ENCODE measurements around the gene TBL1Y.

The TBL1Y gene

GRCh38 chrY:7097021-7097420 is 186.5 kb downstream of the TBL1Y start:
- DNase-seq: no peak

- no peak for DNase-seq
Observed at GRCh38 chrY:7099742-7100141, 189.2 kb downstream of the TBL1Y start.

GRCh38 chrY:7102680-7103079 is 192.2 kb downstream of the TBL1Y start:
- DNase-seq: no peak

- DNase-seq: no peak
Observed at GRCh38 chrY:7107179-7107578, 196.7 kb downstream of the TBL1Y start.

- DNase-seq: no peak
Observed at GRCh38 chrY:7110086-7110485, 199.6 kb downstream of the TBL1Y start.

GRCh38 chrY:7115871-7116270 is 205.4 kb downstream of the TBL1Y start:
- DNase-seq: no peak

- DNase-seq: no peak
Observed at GRCh38 chrY:7122202-7122601, 211.7 kb downstream of the TBL1Y start.

GRCh38 chrY:7125136-7126056 is 214.9 kb downstream of the TBL1Y start:
- DNase-seq: no peak

GRCh38 chrY:7128211-7128610 is 217.7 kb downstream of the TBL1Y start:
- DNase-seq: no peak
